ENCODE measurements around the gene CRACR2A. TPM values are rescaled to one million over a fixed set of nuclear protein-coding genes. Genes with fewer than 3 reads are reported as not detected.
A peak's percentile ranks its signal among the peaks of the same experiment; 100 is the strongest.

Gene CRACR2A
- total RNA-seq, 1 donor: 16.3 TPM

DNA sequence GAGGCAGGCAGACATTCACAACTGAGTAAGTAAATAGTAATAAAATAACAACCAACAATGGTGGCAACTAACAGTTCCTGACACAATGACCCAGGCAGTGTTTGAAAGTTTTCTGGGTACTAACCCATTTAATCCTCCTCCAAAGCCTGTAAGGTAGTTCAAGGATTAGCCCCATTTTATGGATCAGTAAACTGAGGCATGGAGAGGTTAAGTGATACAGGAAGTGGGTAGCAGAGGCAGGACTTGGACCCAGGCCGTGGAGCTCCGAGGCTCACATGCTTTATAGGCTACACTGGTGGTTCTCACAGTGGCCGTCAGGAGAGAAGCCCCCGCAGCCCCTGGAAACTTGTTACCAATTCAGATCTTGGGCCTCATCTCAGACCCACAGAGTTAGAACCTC lies 17.5 kb downstream of the CRACR2A start:
- no peak overlapping the region for H2AFZ ChIP-seq (ENCODE audit: low read length)
- TF ChIP-seq, protein P1, sequence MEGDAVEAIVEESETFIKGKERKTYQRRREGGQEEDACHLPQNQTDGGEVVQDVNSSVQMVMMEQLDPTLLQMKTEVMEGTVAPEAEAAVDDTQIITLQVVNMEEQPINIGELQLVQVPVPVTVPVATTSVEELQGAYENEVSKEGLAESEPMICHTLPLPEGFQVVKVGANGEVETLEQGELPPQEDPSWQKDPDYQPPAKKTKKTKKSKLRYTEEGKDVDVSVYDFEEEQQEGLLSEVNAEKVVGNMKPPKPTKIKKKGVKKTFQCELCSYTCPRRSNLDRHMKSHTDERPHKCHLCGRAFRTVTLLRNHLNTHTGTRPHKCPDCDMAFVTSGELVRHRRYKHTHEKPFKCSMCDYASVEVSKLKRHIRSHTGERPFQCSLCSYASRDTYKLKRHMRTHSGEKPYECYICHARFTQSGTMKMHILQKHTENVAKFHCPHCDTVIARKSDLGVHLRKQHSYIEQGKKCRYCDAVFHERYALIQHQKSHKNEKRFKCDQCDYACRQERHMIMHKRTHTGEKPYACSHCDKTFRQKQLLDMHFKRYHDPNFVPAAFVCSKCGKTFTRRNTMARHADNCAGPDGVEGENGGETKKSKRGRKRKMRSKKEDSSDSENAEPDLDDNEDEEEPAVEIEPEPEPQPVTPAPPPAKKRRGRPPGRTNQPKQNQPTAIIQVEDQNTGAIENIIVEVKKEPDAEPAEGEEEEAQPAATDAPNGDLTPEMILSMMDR (IDR thresholded peaks at IDR 0.05; ENCODE audit: extremely low read depth, low read depth, low read length): no peak
- H3K9me3 ChIP-seq (ENCODE audit: low read depth, low read length): no peaks in the 10 kb centered on the region
- H3K4me1 ChIP-seq (ENCODE audit: insufficient read depth, low read length): no peaks in the 10 kb centered on the region
- no peaks in the 10 kb centered on the region for H3K36me3 ChIP-seq (ENCODE audit: insufficient read depth, low read length)
- no peaks in the 10 kb centered on the region for H4K20me1 ChIP-seq (ENCODE audit: insufficient read depth, low read length)
- no peak overlapping the region for H3K4me3 ChIP-seq (ENCODE audit: insufficient read depth, low read length)
- H3K79me2 ChIP-seq (ENCODE audit: insufficient read depth, low read length): no peaks in the 10 kb centered on the region
- DNase-seq (ENCODE audit: insufficient read length, low spot score, missing footprints): no peak
- no peaks in the 10 kb centered on the region for H3K27me3 ChIP-seq (ENCODE audit: insufficient read depth, low read length)
- no peak overlapping the region for H3K27ac ChIP-seq (ENCODE audit: low read depth, low read length)
- H3K4me2 ChIP-seq (ENCODE audit: insufficient read depth, low read length): no peak overlapping the region

DNA sequence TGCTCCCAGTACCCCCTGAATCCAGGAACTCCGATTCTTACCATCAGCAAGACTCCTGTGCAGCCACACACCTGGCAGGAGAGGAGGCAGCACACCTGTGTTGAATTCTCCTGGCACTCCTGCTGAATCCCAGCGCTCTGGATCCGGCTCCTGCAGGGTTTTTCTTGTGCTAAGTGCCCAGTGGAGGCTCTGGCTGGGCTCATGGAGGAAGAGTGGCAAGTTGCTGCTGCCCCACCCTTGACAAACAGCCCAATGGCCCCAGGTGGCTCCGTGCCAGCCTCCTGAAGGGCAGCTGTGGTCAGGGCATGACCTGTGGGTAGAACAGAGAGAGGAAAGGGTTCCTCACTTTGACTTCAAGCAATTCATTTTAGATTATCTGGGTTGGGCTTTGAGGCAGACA lies 20.0 kb downstream of the CRACR2A start:
- TF ChIP-seq, protein P1 (IDR thresholded peaks at IDR 0.05; ENCODE audit: extremely low read depth, low read depth, low read length): no peak
- no peaks in the 10 kb centered on the region for H3K79me2 ChIP-seq (ENCODE audit: insufficient read depth, low read length)

DNA sequence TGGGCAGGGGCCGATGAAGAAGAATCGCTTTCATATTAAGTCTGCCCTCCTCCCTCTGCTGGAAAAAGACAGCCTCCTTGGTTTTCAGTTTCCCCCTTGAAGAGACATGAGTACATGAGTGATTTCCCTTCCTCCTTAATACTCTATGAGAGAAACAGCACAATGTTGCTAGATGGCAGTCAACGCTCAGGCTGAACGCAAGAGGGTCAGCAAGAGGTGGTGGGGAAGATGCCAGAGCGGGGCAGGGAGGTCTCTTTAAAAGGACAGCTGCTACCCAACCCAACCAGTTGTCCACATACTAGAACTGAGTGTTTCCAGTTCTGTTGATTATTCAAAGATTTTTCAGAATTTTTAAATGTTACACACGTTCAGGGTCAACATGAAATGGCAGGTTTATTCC lies 22.8 kb downstream of the CRACR2A start:
- TF ChIP-seq, protein P1 (IDR thresholded peaks at IDR 0.05; ENCODE audit: extremely low read depth, low read depth, low read length): no peak
- H3K4me3 ChIP-seq (ENCODE audit: insufficient read depth, low read length): no peak overlapping the region
- no peak for DNase-seq (ENCODE audit: insufficient read length, low spot score, missing footprints)

More for the DNA sequence above, 20.0 kb downstream of the CRACR2A start:
- Histone ChIP-seq H3K27me3 (ENCODE audit: insufficient read depth, low read length) (no peaks in the 10 kb centered on the region), H4K20me1 (ENCODE audit: insufficient read depth, low read length) (no peaks in the 10 kb centered on the region), H3K36me3 (ENCODE audit: insufficient read depth, low read length) (no peaks in the 10 kb centered on the region), H3K4me1 (ENCODE audit: insufficient read depth, low read length) (peaks cover 10% of the 10 kb centered on the region), H3K9me3 (ENCODE audit: low read depth, low read length) (no peaks in the 10 kb centered on the region), H3K4me2 (ENCODE audit: insufficient read depth, low read length) (no peak overlapping the region), H3K4me3 (ENCODE audit: insufficient read depth, low read length) (no peak overlapping the region), H3K27ac (ENCODE audit: low read depth, low read length) (no peak overlapping the region), H2AFZ (ENCODE audit: low read length) (no peak overlapping the region)
- no peak for DNase-seq (ENCODE audit: insufficient read length, low spot score, missing footprints)

DNA sequence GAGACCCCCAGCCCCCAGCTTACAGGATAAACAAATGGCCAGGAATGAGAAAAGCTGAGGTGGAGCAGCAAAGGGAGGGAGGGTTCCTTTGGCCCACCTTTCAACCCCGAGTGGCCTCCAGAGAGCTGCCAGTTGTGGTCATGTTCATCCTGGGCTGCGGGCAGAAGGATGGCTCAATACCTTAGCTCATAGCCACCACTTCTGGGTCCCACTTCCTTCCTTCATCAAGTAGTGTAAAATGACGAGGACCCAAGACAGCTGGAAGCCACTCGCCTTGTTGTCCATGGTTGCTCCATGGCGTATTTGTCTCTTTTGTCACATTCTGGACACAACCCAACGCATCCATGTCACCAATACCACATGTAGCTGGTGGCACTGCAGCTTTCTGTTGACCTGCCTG lies 24.2 kb downstream of the CRACR2A start:
- no peak overlapping the region for H3K4me3 ChIP-seq (ENCODE audit: insufficient read depth, low read length)
- no peak for DNase-seq (ENCODE audit: insufficient read length, low spot score, missing footprints)
- TF ChIP-seq, protein P1 (IDR thresholded peaks at IDR 0.05; ENCODE audit: extremely low read depth, low read depth, low read length): no peak
- H3K4me1 ChIP-seq (ENCODE audit: insufficient read depth, low read length): peaks cover 14% of the 10 kb centered on the region
- H3K27me3 ChIP-seq (ENCODE audit: insufficient read depth, low read length): no peaks in the 10 kb centered on the region
- peak overlapping the region; percentile 5 for H3K4me2 ChIP-seq (ENCODE audit: insufficient read depth, low read length)
- no peaks in the 10 kb centered on the region for H3K9me3 ChIP-seq (ENCODE audit: low read depth, low read length)
- H2AFZ ChIP-seq (ENCODE audit: low read length): no peak overlapping the region
- no peaks in the 10 kb centered on the region for H3K79me2 ChIP-seq (ENCODE audit: insufficient read depth, low read length)
- no peak overlapping the region for H3K27ac ChIP-seq (ENCODE audit: low read depth, low read length)
- no peaks in the 10 kb centered on the region for H4K20me1 ChIP-seq (ENCODE audit: insufficient read depth, low read length)
- H3K36me3 ChIP-seq (ENCODE audit: insufficient read depth, low read length): no peaks in the 10 kb centered on the region

More for the DNA sequence above, 22.8 kb downstream of the CRACR2A start:
- Histone ChIP-seq H3K27me3 (ENCODE audit: insufficient read depth, low read length) (no peaks in the 10 kb centered on the region), H3K4me1 (ENCODE audit: insufficient read depth, low read length) (peaks cover 14% of the 10 kb centered on the region), H3K79me2 (ENCODE audit: insufficient read depth, low read length) (no peaks in the 10 kb centered on the region), H3K4me2 (ENCODE audit: insufficient read depth, low read length) (no peak overlapping the region), H3K36me3 (ENCODE audit: insufficient read depth, low read length) (no peaks in the 10 kb centered on the region), H3K27ac (ENCODE audit: low read depth, low read length) (no peak overlapping the region), H2AFZ (ENCODE audit: low read length) (no peak overlapping the region), H4K20me1 (ENCODE audit: insufficient read depth, low read length) (no peaks in the 10 kb centered on the region), H3K9me3 (ENCODE audit: low read depth, low read length) (no peaks in the 10 kb centered on the region)
